DMS 273 treated with DMSO at 0.1 percent for 48 hours (cell line): ENCODE results near the gene TSPAN14.
"Not testable (repeated sequence)": the region's sequence is repeated elsewhere in the genome, so short reads cannot be mapped to it uniquely, and the experiment has no call there.

Source experiments
- DNase-seq: peaks from one replicate; lab custom pipeline; 2025; lab: John Stamatoyannopoulos, UW

TSPAN14 gene

GRCh38 chr10:80543319-80543672 lies 89.2 kb downstream of the TSPAN14 start:
- DNase-seq = not testable (repeated sequence)

- no peak for DNase-seq
Observed at GRCh38 chr10:80544316-80544953, 90.3 kb downstream of the TSPAN14 start.

GRCh38 chr10:80545258-80545881 lies 91.3 kb downstream of the TSPAN14 start:
- DNase-seq = no peak

- peak; percentile 44 for DNase-seq
Observed at GRCh38 chr10:80552151-80552646, 98.1 kb downstream of the TSPAN14 start.

GRCh38 chr10:80553436-80553835 lies 99.3 kb downstream of the TSPAN14 start:
- no peak for DNase-seq

GRCh38 chr10:80554050-80554449 lies 99.9 kb downstream of the TSPAN14 start:
- no peak for DNase-seq

- DNase-seq = no peak
Observed at GRCh38 chr10:80555415-80555814, 101.3 kb downstream of the TSPAN14 start.

- no peak for DNase-seq
Observed at GRCh38 chr10:80561950-80562349, 107.8 kb downstream of the TSPAN14 start.

- no peak for DNase-seq
Observed at GRCh38 chr10:80567292-80567691, 113.2 kb downstream of the TSPAN14 start.

- no peak for DNase-seq
Observed at GRCh38 chr10:80569131-80569895, 115.2 kb downstream of the TSPAN14 start.

- no peak for DNase-seq
Observed at GRCh38 chr10:80571352-80571751, 117.2 kb downstream of the TSPAN14 start.

- no peak for DNase-seq
Observed at GRCh38 chr10:80579181-80579763, 125.2 kb downstream of the TSPAN14 start.

GRCh38 chr10:80579849-80580637 lies 125.9 kb downstream of the TSPAN14 start:
- no peak for DNase-seq

- no peak for DNase-seq
Observed at GRCh38 chr10:80580638-80581468, 126.7 kb downstream of the TSPAN14 start.

GRCh38 chr10:80581469-80581835 lies 127.3 kb downstream of the TSPAN14 start:
- no peak for DNase-seq

- no peak for DNase-seq
Observed at GRCh38 chr10:80582286-80582960, 128.3 kb downstream of the TSPAN14 start.
